K562 (cell line): ENCODE data around the gene HSPA5. TPM values are rescaled to one million over a fixed set of nuclear protein-coding genes. Genes with fewer than 3 reads are reported as not detected.

Experiments
- BACH1 ChIP-seq: fragments of 200-800 bp; sonication (Bioruptor generic); IDR thresholded peaks from 2 replicates; pipeline ENCODE4 v1.6.1; 2016; ENCODE audit warnings: missing genetic modification characterization, missing compliant biosample characterization
- BCOR ChIP-seq: fragments of 450-650 bp; IDR thresholded peaks from 2 replicates; pipeline ENCODE4 v1.6.1; 2016
- CREB5 ChIP-seq: fragments of 250-450 bp; sonication (Bioruptor Pico); IDR thresholded peaks from 2 replicates; pipeline ENCODE4 v1.5.0; 2020; ENCODE audit warnings: mild to moderate bottlenecking
- DLX4 ChIP-seq: fragments of 250-450 bp; sonication (Bioruptor Pico); IDR thresholded peaks from 2 replicates; pipeline ENCODE4 v1.6.1; 2021; ENCODE audit warnings: mild to moderate bottlenecking
- MAFK ChIP-seq: IDR thresholded peaks from 2 replicates; pipeline ENCODE4 v1.6.1; 2011; ENCODE audit warnings: low read length, improper control_type of control experiment
- MLLT1 ChIP-seq, 2 experiments: fragments of 450-650 bp; IDR thresholded peaks; 2 replicates each; pipeline ENCODE4 v1.6.1; 2016
- PYGO2 ChIP-seq: fragments of 450-650 bp; IDR thresholded peaks from 2 replicates; pipeline ENCODE4 v1.6.1; 2016; ENCODE audit warnings: mild to moderate bottlenecking, missing genetic modification characterization, moderate library complexity, missing compliant biosample characterization
- RFX5 ChIP-seq: IDR thresholded peaks from 2 replicates; pipeline ENCODE4 v1.6.1; 2011; ENCODE audit warnings: low read depth, mild to moderate bottlenecking, improper control_type of control experiment, low read length
- SMAD3 ChIP-seq: fragments of 450-650 bp; formaldehyde crosslinking; conservative IDR thresholded peaks from 2 replicates; pipeline ENCODE4 v1.4.0; 2020; ENCODE audit warnings: mild to moderate bottlenecking
- SMARCB1 ChIP-seq: IDR thresholded peaks from 2 replicates; pipeline ENCODE4 v1.6.1; 2011; ENCODE audit warnings: improper control_type of control experiment, low read depth; ENCODE audit not compliant: insufficient read length
- TRIM28 ChIP-seq: fragments of 450-650 bp; IDR thresholded peaks from 2 replicates; pipeline ENCODE4 v1.6.1; 2017
- TSC22D4 ChIP-seq: fragments of 450-650 bp; IDR thresholded peaks from 2 replicates; pipeline ENCODE4 v1.6.1; 2016; ENCODE audit warnings: missing genetic modification characterization, missing biosample characterization, control low read depth
- ZBTB26 ChIP-seq: fragments of 450-650 bp; formaldehyde crosslinking; IDR thresholded peaks from 2 replicates; pipeline ENCODE4 v1.4.0; 2022; ENCODE audit warnings: missing genetic modification characterization
- ZNF274 ChIP-seq: IDR thresholded peaks from 2 replicates; pipeline ENCODE4 v1.6.1; 2011; ENCODE audit warnings: low read depth, mild to moderate bottlenecking, low read length, moderate library complexity, borderline replicate concordance
- ZNF347 ChIP-seq: fragments of 450-650 bp; formaldehyde crosslinking; IDR thresholded peaks from 2 replicates; pipeline ENCODE4 v1.4.0; 2020; ENCODE audit warnings: low read depth, mild to moderate bottlenecking, moderate library complexity
- ZNF398 ChIP-seq: fragments of 250-450 bp; sonication (Bioruptor Pico); IDR thresholded peaks from 2 replicates; pipeline ENCODE4 v1.8.0; 2021; ENCODE audit warnings: moderate library complexity, mild to moderate bottlenecking, inconsistent platforms
- ZNF609 ChIP-seq: sonication (generic); formaldehyde crosslinking; IDR thresholded peaks from 2 replicates; pipeline ENCODE4 v1.8.1; 2023; ENCODE audit warnings: missing genetic modification reagents, mild to moderate bottlenecking, borderline replicate concordance
- ZNF830 ChIP-seq: fragments of 250-450 bp; sonication (Bioruptor Pico); IDR thresholded peaks from 2 replicates; pipeline ENCODE4 v1.5.0; 2021; ENCODE audit warnings: mild to moderate bottlenecking
- polyA plus RNA-seq, 8 experiments: library from polyadenylated mRNA; depleted of rRNA in 4 of 8; stranded (reverse) in 5 of 8; unstranded in 3 of 8; fragments of >200 nt; fragmentation: Nextera tagmentation in 2 of 8; fragmentation: Illumina TruSeq in 1 of 8; extraction: Ambion mirVana in 2 of 8; extraction: Trizol in 1 of 8; gene quantifications; 2 replicates each; pipeline versions ENCODE4 v1.2.1 to v1.2.3, GENCODE V29; 2011 to 2014; ENCODE audit warnings: inconsistent platforms in 1 of 8, missing spikeins in 1 of 8
- total RNA-seq, 7 experiments: library from RNA; depleted of rRNA in 6 of 7; stranded (reverse); fragments of >200 nt in 6 of 7; fragmentation: Illumina TruSeq in 2 of 7; extraction: Trizol in 2 of 7; gene quantifications; 2 replicates each; pipeline versions ENCODE4 v1.2.1 to v1.2.3, GENCODE V29; 2011 to 2021; ENCODE audit warnings: low replicate concordance in 1 of 7

Gene HSPA5
- total and polyA plus RNA-seq, 9 of the 15 experiments (the other 6 are each of a cell fraction or from before 2014, with no cell fraction given): 48.0 to 265 (median 113) TPM

- TF ChIP-seq CREB5 (CRISPR knock-in tag) (no peak), TRIM28 (no peak), MLLT1 (IDR thresholded peaks at IDR 0.05) (peak in 1 of 2 experiments; percentile 74; a peak in 2 of 4 replicates), RFX5 (no peak), DLX4 (no peak), ZNF830 (CRISPR knock-in tag) (no peak), MAFK (peak; percentile 61; the same call in 1 of the 2 replicates), SMAD3 (CRISPR knock-in tag) (no peak), ZNF609 (CRISPR knock-in tag) (no peak), ZNF398 (CRISPR knock-in tag) (no peak), TSC22D4 (no peak), BACH1 (tag) (no peak; the same call in 1 of the 2 replicates), BCOR (no peak), ZBTB26 (no peak), ZNF274 (no peak), ZNF347 (CRISPR knock-in tag) (no peak), SMARCB1 (no peak), PYGO2 (tag) (peak; percentile 72)
Observed at GRCh38 chr9:125246261-125246667, 5.1 kb upstream of the HSPA5 start (continued).
